GM19452 (cell line): ENCODE data around the gene PTMA.
"Not testable (repeated sequence)": the region's sequence is repeated elsewhere in the genome, so short reads cannot be mapped to it uniquely, and the experiment has no call there.

ENCODE experiments used
- ATAC-seq: cut with Tn5 transposase; IDR thresholded peaks from one replicate; pipeline ENCODE4 v1.9.1; 2021; ENCODE audit not compliant: unreplicated experiment

PTMA gene

DNA sequence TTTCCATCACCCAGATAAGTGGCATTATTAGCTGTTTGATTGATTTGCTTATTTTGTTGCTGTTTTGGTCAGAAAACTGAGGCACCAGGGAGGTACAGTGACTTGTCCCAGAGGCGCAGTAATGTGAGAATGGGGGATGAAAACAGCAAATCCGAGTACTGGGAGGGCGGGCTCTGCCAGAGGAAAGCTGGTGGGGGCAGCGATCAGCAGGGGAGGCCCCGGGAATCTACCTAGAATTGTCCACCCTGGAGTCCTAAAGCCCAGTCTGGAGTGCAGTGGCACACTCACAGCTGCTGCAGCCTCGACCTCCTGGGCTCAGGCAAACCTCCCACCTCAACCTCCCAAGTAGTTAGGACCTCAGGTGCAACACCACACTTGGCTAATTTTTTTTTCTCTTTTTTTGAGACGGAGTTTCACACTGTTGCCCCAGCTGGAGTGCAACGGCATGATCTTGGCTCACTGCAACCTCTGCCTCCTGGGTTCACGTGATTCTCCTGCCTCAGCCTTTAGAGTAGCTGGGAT is 17.0 kb upstream of the PTMA start:
- no peak for ATAC-seq

- no peak for ATAC-seq
Measured at GRCh38 chr2:231692847-231693246, 15.5 kb upstream of the PTMA start.

- no peak for ATAC-seq
Measured at GRCh38 chr2:231693956-231694355, 14.4 kb upstream of the PTMA start.

DNA sequence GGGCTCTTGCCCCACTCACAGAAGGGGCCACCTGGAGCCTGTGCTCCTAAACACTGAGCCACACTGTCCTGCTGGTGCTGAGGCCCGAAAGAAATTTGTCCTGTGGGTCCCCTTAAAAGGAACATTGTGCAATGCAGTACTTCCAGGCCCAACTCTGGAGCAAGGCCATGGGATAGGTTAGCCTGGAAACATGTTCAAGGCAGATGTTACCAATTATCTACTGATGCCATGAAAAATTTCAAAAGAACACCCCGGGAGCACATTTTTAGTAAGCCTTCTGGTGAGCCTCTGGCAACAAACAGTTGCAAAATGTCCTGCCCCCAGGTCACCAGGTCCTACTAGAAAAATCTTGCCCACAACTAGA is 12.3 kb upstream of the PTMA start:
- ATAC-seq: no peak

DNA sequence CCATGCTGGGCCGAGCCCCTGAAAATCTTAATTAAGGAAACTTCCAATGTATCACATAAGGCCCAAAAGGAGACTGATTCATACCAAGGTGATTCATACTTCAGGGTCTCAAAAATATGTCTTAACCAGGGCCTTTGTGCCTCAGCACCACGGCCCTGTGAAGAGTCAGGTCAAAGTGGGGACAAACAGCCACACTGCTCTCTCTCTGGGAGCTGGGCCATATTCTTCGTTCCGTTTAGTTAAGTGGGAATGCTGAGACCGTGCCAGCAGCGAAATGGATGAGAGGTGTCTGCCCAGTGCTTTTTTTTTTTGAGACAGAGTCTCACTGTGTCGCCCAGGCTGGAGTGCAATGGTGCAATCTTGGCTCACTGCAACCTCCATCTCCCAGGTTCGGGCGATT is 9.3 kb upstream of the PTMA start:
- ATAC-seq: no peak

- no peak for ATAC-seq
Measured at GRCh38 chr2:231701456-231702373, 6.6 kb upstream of the PTMA start.

- ATAC-seq: no peak
Measured at GRCh38 chr2:231704017-231704416, 4.3 kb upstream of the PTMA start.

- peak; percentile 36 for ATAC-seq
Measured at GRCh38 chr2:231706731-231707624, 1.3 kb upstream of the PTMA start.

GRCh38 chr2:231707625-231707926 is 749 bp upstream of the PTMA start:
- no peak for ATAC-seq

GRCh38 chr2:231708773-231709635 is 679 bp downstream of the PTMA start:
- ATAC-seq: no peak

DNA sequence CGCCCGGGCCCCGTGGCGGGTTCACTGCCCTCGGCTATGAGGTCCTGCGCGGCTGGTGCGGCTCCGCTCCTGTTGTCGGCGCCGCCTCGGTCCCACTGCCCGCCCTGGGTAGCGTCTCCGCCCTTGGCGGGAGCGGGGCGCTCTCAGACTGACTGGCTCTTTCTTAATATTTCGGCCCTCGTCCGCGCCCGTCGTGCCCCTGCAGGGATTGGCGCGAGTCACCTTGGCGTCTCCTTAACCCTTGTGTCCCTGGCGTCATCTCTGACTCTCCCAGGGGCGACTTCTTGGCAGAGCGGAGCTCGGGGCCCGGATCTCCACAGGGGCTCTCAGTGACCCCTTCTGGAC is 1.3 kb downstream of the PTMA start:
- no peak for ATAC-seq

DNA sequence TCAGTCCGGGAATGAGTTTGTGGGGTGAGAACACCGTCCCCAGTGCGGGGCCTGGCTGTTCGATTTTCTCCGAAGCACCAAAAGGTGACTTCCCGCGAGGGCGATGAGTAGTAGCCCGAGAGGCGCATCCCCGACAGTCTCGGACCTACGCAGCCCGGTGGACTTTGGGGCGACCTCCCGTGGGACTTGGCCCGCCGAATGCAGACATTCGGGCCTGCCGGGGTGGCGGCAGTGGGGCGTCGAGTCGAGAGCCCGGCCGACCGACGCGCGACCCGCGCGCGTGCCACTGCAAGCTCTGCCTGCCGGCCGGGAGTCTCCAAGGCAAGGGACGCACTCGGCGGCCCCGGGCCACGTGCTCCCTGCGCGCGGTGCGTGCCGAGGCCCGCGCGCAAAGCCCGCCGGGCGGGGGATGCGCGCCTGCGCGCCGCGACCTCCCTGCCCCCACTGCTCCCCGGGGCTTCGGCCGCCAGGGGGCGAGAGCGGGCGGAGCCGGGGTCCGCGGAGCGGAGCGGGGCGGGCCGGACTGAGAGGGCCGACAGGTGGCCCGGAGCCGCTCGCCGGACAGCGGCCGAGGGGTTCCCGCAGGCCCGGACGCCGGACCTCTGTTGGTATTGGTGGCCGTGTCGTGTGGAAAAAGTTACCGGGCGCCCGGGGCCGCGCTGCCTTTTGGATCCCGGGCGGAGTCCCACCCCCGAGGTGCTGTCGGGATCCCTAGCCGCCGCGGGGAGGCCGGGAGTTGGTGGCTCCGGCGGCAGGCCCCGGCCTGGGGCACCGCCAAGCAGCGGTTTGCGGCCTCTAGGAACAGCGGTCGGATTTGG is 1.9 kb downstream of the PTMA start:
- peak; percentile 13 for ATAC-seq

GRCh38 chr2:231710799-231711676 is 2.7 kb downstream of the PTMA start:
- no peak for ATAC-seq

DNA sequence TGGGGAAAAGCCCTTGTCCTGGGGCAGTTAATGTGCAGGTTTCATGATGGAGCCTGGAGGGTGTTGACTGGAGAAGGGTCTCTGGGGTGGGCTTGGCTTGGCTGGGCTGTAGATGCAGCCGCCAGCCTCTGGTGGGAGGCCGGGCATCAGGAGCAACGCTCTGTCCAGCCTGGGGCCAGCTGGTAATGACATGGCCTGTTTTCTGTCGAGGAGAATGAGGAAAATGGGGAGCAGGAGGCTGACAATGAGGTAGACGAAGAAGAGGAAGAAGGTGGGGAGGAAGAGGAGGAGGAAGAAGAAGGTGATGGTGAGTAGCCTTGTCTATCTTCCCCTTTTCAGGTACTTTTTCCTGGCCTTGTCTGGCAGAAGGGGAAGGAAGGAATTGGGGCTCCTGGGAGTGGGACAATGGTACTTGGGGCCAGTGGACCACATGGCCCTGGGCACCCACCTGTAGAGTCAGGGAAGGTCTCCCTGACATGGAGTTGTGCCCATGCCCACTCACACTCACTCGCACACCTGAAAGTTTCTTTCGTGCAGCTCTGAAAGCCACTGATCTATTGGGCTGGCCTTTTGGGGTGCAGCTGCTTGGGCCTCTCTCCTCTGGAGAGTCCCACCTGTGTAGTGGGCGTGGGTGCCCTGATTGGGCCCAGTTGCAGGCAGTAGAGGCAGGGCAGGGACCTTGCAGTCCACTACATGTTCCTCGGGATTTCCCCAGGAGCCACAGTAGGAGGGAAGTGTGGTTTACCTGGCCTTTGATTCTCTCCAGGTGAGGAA is 3.5 kb downstream of the PTMA start:
- no peak for ATAC-seq

- not testable (repeated sequence) for ATAC-seq
Measured at GRCh38 chr2:231712451-231713021, 4.2 kb downstream of the PTMA start.

GRCh38 chr2:231713406-231713729 is 5.0 kb downstream of the PTMA start:
- ATAC-seq: not testable (repeated sequence)

DNA sequence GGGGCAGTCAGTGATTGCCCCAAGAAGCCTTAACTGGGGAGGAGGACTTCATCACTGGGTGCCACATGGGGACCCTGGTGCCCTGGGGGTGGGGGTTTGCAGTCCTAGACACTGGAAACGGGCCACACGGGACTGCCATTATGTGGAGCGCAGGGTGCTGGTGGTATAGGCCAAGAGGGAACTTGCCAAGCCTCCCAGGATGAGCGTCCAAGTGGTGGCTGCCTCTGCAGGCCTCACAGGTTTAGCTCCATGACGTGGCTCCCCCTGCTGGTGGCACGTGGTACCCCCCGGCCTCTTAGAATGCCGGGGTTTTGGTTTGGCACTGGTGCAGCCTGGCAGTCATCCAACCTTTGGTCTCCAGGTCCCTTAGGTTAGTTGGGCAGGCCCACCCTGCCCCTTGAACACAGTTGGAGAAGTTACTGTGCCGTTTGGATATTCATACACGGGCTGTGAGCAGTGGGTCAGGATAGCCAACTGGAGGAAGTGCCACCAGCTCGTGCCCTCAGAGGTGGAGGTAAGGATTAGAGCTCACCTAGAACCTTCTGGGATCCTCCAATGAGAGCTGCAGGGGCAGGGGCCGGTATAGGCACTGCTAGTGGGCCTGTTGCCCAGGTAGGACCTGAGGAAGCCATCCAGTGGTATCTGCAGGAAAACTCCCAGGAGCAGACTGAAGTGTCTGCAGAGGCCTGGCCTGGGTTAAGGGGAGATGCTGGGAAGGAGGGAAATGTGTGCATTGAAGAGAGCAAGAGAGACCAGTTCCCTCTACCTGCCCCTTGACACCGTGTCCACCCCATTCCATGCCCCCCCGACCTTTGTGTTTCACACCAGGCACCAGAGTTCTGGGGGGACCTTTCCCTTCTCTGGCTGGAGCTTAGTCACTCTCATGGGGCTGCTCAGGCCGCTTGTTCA is 5.7 kb downstream of the PTMA start:
- peak; percentile 18 for ATAC-seq
